Left hindlimb (tissue), 1 donor: ENCODE data around the gene RAPGEF5.

Experiments used
- DNase-seq: peaks from one replicate; pipeline ENCODE4 v3.0.0-alpha.2; 2018

The RAPGEF5 gene

GRCh38 chr7:22210967-22211366 is 146.0 kb downstream of the RAPGEF5 start:
- no peak for DNase-seq

DNA sequence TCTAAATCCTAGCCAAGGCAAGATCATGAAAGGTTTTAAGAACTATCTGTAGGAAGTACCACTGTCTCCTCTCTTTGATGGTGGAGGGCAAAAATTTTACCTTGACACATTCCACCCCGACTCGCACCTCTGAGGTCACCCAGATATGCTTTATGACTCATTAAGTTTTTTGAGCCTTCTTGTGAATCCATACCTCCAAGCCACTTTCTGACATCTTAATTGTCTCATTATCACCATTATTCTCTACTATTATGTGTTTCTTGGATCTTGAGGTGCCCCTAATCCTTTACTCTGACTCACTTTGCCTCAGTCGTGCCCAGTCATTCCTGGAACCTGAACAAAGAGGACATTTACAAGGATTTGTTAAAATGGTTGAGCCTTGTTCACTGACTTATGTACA is 146.6 kb downstream of the RAPGEF5 start:
- no peak for DNase-seq

- no peak for DNase-seq
Observed at GRCh38 chr7:22208799-22209198, 148.2 kb downstream of the RAPGEF5 start.

GRCh38 chr7:22207724-22208225 is 149.2 kb downstream of the RAPGEF5 start:
- DNase-seq = no peak

DNA sequence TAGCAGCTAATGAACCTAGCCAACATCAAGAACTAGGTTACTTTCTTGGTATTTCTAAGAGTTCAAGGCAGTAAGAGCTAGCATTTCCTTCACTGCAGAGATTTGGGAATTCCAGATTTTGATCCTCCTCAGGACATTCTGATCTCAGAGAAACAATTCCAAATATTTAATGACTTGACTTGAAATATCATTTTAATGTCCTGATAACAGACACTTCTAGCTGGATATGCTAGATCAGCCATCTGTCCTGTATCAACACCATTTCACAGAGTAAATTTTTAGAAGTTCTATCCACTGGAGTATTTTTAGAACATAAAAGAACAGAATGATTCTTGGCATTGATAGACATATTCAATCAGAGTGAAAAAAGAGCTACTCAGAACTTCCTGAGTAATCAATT is 151.3 kb downstream of the RAPGEF5 start:
- no peak for DNase-seq

DNA sequence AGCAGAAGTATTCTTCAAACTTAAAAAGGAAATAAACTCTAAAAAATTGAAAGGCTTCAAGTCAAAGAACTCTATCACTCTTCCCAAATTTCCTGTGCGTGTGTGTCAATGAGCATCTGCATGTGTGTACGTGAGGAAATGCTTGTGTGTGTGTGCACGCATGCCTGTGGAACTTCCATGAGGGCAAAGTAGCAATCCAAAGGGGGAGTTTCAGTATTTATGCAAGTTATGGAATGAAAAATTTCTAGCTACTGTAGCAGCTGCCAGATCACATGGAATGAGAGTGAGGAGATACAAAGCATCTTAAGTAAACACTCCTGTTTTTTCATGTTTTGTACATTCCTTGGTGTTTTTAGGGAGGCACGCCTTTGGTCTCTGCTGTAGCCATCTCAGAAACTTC is 152.6 kb downstream of the RAPGEF5 start:
- DNase-seq = no peak

GRCh38 chr7:22202141-22202540 is 154.8 kb downstream of the RAPGEF5 start:
- DNase-seq = no peak

DNA sequence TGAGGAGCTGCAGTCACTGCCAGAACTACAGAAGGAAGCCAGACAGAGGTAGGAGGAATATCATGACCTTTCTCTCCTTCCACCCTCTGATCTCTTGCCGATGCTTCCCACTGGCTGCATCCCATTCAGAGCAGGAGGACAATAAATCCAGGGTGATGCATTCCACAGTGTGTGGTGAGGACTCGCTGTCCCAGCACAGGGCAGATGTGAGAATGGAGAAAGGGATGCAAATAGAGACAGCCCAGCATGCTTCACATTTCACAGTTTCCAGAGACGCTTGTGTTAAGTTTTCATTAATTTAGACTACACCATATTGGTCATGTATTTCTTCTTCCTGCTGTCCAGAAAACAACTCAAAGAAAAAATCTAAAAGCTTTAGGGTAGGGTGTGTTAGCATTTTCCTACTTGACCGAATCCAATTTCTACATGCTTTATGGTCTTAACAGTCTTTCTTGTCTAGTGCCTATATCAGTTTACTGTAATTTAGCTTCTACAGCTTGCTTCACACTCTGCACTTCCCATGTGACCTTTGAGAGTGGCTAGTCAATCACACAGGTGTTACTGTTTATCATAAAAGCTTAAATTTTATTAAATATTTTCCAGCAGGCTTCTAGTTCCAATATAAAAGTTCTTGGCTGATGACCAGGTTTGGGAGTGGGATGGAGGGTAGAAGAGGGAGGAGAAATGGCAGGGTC is 155.6 kb downstream of the RAPGEF5 start:
- no peak for DNase-seq

GRCh38 chr7:22200777-22201176 is 156.2 kb downstream of the RAPGEF5 start:
- no peak for DNase-seq

DNA sequence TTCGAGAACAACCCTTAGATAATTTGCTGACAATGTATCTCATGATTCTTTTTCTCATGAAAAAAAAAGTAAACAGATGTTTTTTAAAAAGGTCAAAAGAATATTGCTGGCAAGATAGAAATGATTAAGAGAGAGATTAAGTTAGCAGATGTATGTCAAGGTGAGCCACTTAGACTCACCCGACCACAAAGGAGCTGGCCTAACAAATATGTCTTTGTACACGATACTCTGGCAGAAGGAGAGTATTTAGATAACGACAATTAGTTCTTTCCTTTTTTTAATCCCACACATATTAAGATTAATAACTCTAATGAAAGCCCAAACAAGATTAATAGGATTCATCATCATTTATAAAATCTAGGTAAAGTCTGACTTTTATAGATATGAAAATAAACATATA is 156.7 kb downstream of the RAPGEF5 start:
- DNase-seq = no peak

- DNase-seq = no peak
Observed at GRCh38 chr7:22197376-22197775, 159.6 kb downstream of the RAPGEF5 start.

- DNase-seq = no peak
Observed at GRCh38 chr7:22196429-22196828, 160.5 kb downstream of the RAPGEF5 start.

DNA sequence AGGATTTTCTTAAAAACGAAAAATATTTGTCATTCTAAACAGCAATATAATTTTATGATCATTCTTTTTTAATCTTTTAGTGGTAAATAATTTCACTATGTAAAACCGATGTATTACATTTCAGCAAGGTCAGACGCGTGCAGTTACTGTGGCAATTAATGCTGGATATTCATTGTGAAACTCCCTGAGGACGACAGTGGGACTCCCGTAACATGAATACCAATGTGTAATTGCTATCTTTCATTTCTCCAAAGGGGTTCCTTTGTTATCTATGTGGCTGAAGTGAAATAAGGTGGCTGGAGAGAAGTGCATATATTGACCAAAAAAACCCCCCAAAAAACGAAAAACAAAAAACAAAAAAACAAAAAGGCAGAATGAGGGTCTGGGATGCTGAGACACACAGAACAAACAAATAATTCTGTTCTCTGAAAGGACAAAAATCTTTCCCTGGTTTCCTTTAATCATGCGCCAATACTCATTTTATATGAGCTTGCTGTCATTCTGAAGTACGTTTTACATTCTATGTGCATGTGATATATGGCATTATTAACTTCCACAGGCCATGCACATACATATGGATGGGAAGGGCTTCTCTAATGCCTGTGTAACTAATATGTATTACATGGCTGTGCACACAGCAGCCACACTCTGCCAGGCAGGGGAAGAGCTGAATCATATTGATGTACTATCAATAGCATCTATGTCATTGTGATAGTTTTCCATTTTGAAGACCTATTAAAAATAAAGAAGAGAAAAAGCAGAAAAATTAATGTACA is 161.4 kb downstream of the RAPGEF5 start:
- no peak for DNase-seq

DNA sequence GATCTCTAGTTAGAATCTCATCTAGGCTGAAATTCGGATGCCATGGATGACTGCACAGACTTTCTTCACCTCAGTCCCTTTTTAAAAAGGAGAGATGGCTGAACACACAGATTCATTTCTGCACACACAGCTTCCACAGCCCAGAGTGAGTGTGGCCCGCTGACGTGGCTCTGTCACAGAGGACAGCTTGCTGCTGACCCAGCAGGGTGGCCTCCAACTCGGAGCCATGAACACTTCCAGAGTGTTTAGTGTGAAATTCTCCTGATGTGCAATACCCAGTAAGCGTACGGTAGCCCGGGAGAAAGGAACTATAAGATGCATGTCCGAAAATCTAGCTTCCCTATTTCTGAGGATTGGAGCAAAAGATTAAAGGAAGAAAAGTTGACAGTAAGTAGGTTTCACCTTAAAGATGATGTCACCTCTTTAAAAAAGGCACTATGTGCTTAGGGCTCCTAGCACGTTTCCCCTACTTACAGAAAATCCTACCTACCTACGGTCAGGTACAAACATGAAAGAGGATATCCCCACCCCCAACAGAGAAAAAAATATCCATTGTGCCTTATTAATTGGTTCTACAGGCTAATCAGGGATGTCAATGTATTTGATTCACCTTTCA is 162.2 kb downstream of the RAPGEF5 start:
- DNase-seq = no peak

GRCh38 chr7:22193450-22193983 is 163.4 kb downstream of the RAPGEF5 start:
- peak; percentile 57 for DNase-seq

GRCh38 chr7:22192801-22193200 is 164.2 kb downstream of the RAPGEF5 start:
- DNase-seq = no peak

DNA sequence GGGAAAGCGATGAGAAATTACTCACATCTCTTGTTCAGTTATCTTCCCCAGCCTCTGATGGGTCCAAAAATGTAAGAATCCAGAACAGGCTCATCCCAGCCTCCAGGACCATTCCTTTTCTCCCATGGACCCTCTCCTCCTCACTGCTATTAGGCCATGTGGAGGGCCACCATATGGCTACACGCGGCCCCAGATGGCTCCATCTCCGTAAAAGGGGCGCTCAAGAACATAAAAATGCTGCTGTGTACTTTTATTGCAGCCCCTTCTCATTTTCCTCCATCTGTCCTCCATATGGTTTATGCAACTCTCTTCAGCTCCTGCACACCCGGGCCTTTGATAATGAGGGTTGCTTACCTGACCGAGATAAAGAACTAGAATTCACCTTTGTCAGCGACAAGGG is 166.2 kb downstream of the RAPGEF5 start:
- no peak for DNase-seq

DNA sequence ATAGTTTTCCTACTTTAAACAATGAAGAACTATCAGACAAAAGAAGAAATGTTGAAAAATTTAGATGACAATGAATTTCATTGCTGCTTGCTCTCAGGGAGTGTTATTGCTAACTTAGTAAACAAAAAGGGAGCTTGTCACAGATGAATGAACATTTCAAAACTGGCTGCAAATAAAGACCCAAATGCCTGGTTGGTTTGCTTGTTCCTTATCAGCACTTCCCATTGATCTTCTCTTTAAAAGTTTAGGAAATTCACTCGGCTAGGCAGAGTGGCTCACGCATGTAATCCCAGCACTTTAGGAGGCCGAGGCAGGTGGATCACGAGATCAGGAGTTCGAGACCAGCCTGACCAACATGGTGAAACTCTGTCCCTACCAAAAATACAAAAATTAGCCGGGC is 167.2 kb downstream of the RAPGEF5 start:
- no peak for DNase-seq

- no peak for DNase-seq
Observed at GRCh38 chr7:22189230-22189629, 167.7 kb downstream of the RAPGEF5 start.

- DNase-seq = no peak
Observed at GRCh38 chr7:22187691-22188348, 169.1 kb downstream of the RAPGEF5 start.

GRCh38 chr7:22185559-22185958 is 171.4 kb downstream of the RAPGEF5 start:
- DNase-seq = no peak

- DNase-seq = no peak
Observed at GRCh38 chr7:22184549-22185199, 172.3 kb downstream of the RAPGEF5 start.
